Measurements from ENCODE around the gene ASTN2.

ASTN2 gene

DNA sequence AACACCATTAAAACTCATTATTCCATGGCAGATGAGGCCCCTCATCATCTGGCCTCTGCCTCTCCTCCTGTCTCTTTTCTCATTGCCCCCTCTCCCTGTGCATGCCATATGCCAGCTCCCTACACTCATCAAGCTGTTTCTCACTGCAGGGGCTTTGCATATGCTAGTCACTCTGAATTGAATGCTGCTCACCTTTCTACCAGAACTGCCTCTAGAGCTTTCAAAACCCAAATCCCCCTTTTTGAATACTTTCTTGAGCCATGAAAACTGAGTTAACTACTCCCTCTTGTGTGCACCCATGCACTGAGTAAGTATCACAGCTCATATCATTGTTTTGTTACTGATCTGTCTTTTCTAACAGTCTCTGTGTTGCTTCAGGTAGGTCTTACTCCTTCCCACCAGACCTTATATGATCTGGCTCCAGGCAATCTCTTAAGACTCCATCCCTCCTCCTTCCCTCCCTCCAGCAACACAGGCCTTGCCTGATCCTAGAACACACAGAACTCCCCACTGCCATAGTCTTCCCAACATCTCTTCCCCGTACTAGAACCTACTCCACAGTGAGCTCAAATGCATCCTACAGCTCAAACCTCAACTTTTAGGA lies 60.5 kb downstream of the ASTN2 start:
- no peak for DNase-seq (ENCODE audit: insufficient read length, low spot score)
- FAIRE-seq = no peak
- peak; percentile 15 for TF ChIP-seq CTCF (IDR thresholded peaks at IDR 0.05; ENCODE audit: insufficient read depth, missing control alignments)

DNA sequence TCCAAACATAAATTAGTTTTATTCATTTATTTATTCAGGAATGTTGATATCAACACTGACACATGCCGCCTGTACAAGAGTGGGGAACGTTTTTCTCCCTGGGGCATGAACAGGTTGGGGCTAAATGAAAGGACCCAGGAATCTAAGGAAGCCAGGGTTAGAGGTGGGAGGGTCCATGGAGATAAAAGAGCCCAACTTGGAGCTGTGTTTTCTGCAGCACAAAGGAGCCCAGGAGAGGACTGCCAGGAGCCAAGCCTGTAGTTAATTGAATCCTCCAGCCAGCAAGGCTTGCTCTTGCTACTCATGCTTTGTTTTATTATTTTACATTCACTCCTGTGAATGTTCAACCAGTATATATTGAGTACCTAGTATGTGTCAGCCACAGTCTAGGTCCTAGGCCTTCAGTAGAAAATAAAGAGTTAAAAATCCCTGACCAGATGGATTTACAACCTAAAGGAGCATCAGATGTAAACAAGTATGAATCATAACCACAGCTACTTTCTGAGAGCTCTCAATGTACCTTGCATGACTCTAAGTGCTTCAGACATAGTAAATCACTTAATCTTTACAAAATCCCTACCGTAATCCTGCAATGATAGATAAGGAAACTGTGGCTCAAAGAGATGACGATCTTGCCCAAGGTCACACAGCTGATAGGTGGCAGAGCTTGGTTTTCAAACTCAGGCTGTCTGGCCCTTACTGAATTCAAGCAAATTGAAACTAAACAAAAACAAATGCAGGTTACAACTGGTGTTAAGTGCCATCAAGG lies 69.8 kb downstream of the ASTN2 start:
- no peak for TF ChIP-seq CTCF (IDR thresholded peaks at IDR 0.05; ENCODE audit: insufficient read depth, missing control alignments)
- FAIRE-seq = peak; percentile 100
- DNase-seq (ENCODE audit: insufficient read length, low spot score) = peak; percentile 28

DNA sequence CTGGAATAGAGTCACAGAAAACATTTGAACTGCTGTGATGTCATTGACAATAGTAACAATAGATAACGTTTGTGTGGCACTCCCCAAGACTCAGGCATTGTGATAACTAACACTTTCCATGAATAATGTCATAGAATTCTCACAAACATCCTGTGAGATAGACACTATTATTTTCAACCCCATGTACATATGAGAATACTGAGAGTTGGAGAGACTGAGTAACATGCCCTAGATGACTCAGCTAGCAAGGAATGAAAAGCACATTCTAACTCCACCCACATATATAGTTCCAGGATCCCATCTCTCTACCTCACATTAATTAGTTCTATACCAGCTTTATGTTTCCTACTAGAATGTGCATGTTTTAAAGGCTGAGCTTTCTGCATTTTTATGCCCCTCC lies 71.4 kb downstream of the ASTN2 start:
- no peak for TF ChIP-seq CTCF (IDR thresholded peaks at IDR 0.05; ENCODE audit: insufficient read depth, missing control alignments)
- DNase-seq (ENCODE audit: insufficient read length, low spot score) (no peak), FAIRE-seq (peak; percentile 55)

- no peak for DNase-seq (ENCODE audit: insufficient read length, low spot score)
- no peak for TF ChIP-seq CTCF (IDR thresholded peaks at IDR 0.05; ENCODE audit: insufficient read depth, missing control alignments)
- FAIRE-seq = no peak
These were observed 73.7 kb downstream of the ASTN2 start for GRCh38 chr9:117341151-117341550.

DNA sequence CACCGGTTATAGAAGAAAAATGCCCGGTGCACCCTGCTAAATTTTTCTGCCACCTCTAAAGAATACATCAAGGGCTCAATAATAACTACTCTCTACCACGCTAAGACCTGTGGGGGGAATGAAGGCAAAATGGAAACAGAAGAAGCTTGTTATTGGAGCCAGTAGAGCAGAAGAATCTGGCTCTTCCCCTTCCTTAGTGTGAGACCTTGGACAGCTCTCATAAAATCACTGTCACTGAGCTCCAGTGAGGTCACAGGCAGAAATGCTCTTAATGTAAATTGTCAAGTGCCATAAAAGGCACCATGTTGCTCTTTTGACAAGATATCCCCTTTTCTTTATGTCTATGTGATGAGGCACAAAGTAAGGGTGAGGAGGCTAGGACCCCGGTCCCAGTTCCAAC lies 74.4 kb downstream of the ASTN2 start:
- FAIRE-seq = no peak
- no peak for TF ChIP-seq CTCF (IDR thresholded peaks at IDR 0.05; ENCODE audit: insufficient read depth, missing control alignments)
- DNase-seq (ENCODE audit: insufficient read length, low spot score) = no peak

DNA sequence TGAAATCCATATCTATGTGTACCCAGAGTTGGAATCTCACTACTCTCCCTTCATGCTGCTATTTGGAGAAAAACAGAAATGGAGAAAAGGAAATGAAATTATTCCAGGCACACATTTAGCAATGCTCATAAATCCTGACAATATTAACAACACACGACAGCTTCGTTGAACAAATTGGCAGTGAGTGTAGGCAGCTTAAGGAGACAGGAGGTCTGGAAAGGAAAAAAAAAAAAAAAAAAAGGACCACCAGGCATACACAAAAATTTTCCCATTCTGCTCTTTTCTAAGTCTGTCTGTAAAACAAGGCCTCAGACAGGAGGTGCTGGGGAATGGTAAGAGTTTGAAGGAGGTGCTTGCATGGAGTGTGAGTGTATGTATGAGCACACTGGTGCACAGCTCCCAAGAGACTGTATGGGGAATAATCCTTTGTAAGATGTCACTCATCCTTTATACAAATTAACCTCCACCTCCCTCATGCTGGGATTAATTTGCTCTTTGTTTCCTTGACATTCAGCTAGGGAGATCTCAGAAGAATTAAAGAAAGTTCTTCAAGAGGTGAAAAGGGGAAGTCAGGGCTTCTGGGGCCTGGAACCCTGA lies 78.9 kb downstream of the ASTN2 start:
- no peak for TF ChIP-seq CTCF (IDR thresholded peaks at IDR 0.05; ENCODE audit: insufficient read depth, missing control alignments)
- FAIRE-seq = peak; percentile 81
- DNase-seq (ENCODE audit: insufficient read length, low spot score) = peak; percentile 36

DNA sequence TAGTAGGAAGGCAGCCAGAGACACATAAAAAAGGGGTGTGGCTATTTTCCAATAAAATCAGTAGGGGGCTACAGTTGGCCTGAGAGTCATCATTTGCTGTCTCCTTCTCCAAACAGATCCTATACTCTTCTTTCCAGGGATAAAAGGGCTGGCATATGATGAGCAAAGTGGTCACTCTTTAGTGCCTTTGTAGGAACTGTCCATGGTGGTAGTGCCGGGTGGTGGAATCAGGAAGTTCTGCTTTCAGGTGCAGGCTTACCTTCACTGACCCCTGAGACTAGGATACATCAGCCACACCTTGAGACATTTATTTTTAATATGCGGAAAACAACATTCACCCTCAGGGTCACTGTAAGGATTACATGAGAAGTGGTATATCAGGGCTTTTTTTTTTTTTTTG lies 80.8 kb downstream of the ASTN2 start:
- no peak for FAIRE-seq
- no peak for TF ChIP-seq CTCF (IDR thresholded peaks at IDR 0.05; ENCODE audit: insufficient read depth, missing control alignments)
- DNase-seq (ENCODE audit: insufficient read length, low spot score) = no peak
